NCI-H2081 treated with DMSO at 0.1 percent for 48 hours (cell line): ENCODE data around the gene COL6A5.
"Not testable (repeated sequence)": the region's sequence is repeated elsewhere in the genome, so short reads cannot be mapped to it uniquely, and the experiment has no call there.

Source experiments
- DNase-seq: peaks from one replicate; lab custom pipeline; 2025; lab: John Stamatoyannopoulos, UW

COL6A5 gene

GRCh38 chr3:130442284-130442683 is 96.8 kb downstream of the COL6A5 start:
- no peak for DNase-seq

GRCh38 chr3:130446840-130447239 is 101.4 kb downstream of the COL6A5 start:
- not testable (repeated sequence) for DNase-seq

GRCh38 chr3:130448155-130448554 is 102.7 kb downstream of the COL6A5 start:
- not testable (repeated sequence) for DNase-seq

- DNase-seq, result no peak
Measured at GRCh38 chr3:130456540-130456939, 111.1 kb downstream of the COL6A5 start.

GRCh38 chr3:130457671-130458070 is 112.2 kb downstream of the COL6A5 start:
- no peak for DNase-seq

- no peak for DNase-seq
Measured at GRCh38 chr3:130459944-130460343, 114.5 kb downstream of the COL6A5 start.

- DNase-seq, result no peak
Measured at GRCh38 chr3:130462089-130462488, 116.6 kb downstream of the COL6A5 start.

GRCh38 chr3:130463221-130463620 is 117.7 kb downstream of the COL6A5 start:
- DNase-seq, result no peak

GRCh38 chr3:130465521-130465920 is 120.0 kb downstream of the COL6A5 start:
- no peak for DNase-seq

GRCh38 chr3:130468311-130468710 is 122.8 kb downstream of the COL6A5 start:
- no peak for DNase-seq

GRCh38 chr3:130470126-130470525 is 124.7 kb downstream of the COL6A5 start:
- DNase-seq, result no peak

GRCh38 chr3:130473416-130473815 is 127.9 kb downstream of the COL6A5 start:
- no peak for DNase-seq

GRCh38 chr3:130480736-130481135 is 135.3 kb downstream of the COL6A5 start:
- no peak for DNase-seq

GRCh38 chr3:130488288-130488687 is 142.8 kb downstream of the COL6A5 start:
- DNase-seq, result no peak

- no peak for DNase-seq
Measured at GRCh38 chr3:130488769-130489450, 143.4 kb downstream of the COL6A5 start.

GRCh38 chr3:130490241-130490640 is 144.8 kb downstream of the COL6A5 start:
- DNase-seq, result no peak

- DNase-seq, result no peak
Measured at GRCh38 chr3:130491431-130491830, 146.0 kb downstream of the COL6A5 start.

GRCh38 chr3:130504701-130505100 is 159.2 kb downstream of the COL6A5 start:
- no peak for DNase-seq

- DNase-seq, result no peak
Measured at GRCh38 chr3:130506031-130506430, 160.6 kb downstream of the COL6A5 start.

- no peak for DNase-seq
Measured at GRCh38 chr3:130507746-130508145, 162.3 kb downstream of the COL6A5 start.

- no peak for DNase-seq
Measured at GRCh38 chr3:130509008-130509407, 163.5 kb downstream of the COL6A5 start.

- no peak for DNase-seq
Measured at GRCh38 chr3:130514681-130515080, 169.2 kb downstream of the COL6A5 start.

GRCh38 chr3:130515755-130516154 is 170.3 kb downstream of the COL6A5 start:
- no peak for DNase-seq
